Lower leg skin (tissue), 4 donors: Measurements from ENCODE around the gene TACC3. TPM values are rescaled to one million over a fixed set of nuclear protein-coding genes. Genes with fewer than 3 reads are reported as not detected.

Experiments used
- DNase-seq, 2 donors: peaks; one replicate each; pipeline ENCODE4 v3.0.0-alpha.2; 2019; ENCODE audit warnings: low spot score in 2 of 2
- H3K4me3 ChIP-seq: fragments of 200-600 bp; sonication (generic); 2 replicates; pipeline ENCODE4 v1.5.1; 2017; ENCODE audit warnings: mild to moderate bottlenecking, low read depth; ENCODE audit not compliant: poor library complexity, severe bottlenecking
- POLR2A ChIP-seq, 2 donors: fragments of 450-650 bp; IDR thresholded peaks; one replicate each; pipeline ENCODE4 v1.6.1; 2016 to 2017; ENCODE audit warnings: antibody characterized with exemption in 2 of 2, mild to moderate bottlenecking in 1 of 2, moderate library complexity in 1 of 2
- WGBS, 2 donors: methylation state at CpG; one replicate each; pipeline ENCODE4 v1.1.5; 2018; 5-methylcytosine and 5-hydroxymethylcytosine counted together
- intact Hi-C: fragments of 100-400 bp; cut with DNase I; formaldehyde crosslinking; loops from one replicate; pipeline ENCODE4 v1.15.0; 2023; ENCODE audit warnings: low total_unique reads
- total RNA-seq, 4 donors: library from RNA; depleted of rRNA; stranded (reverse); fragments of >200 nt; gene quantifications; one replicate each; pipeline ENCODE4 v1.1.0, GENCODE V29; 2016
- TF ChIP-seq, protein P1 (sequence below), 3 donors: fragments of 450-650 bp; IDR thresholded peaks; one replicate each; pipeline ENCODE4 v1.5.1; 2016; ENCODE audit warnings: antibody characterized with exemption in 3 of 3, mild to moderate bottlenecking in 3 of 3, moderate library complexity in 2 of 3

The TACC3 gene
- total RNA-seq, 4 donors from 2014 or later = 6.1 to 10.0 (median 7.9) TPM

DNA sequence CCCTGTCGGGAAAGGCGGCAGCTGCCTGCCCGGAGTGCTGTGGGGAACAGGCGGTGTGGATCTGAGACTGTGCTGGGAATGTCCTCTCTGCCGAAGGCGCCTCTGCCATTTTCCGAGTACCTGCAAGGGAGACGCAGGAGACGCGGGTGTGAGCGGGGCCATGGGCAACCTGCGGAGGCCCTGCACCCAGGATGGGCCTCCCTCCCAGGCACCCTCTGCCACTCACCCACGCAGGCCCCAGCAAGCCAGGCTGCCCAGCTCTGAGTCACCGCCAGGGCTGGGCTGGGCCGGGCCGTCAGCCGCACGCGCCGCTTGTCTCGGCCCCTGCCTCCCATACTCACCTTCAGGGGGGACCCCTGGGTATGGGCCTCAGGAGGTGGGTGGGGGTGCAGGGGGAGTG lies 68.2 kb downstream of the TACC3 start:
- intact Hi-C loops = no loop called here
- 34 to 69% methylated on average over 16 to 21 of the region's 21 CpGs for WGBS, 2 donors
- H3K4me3 ChIP-seq = no peak overlapping the region
- TF ChIP-seq POLR2A (IDR thresholded peaks at IDR 0.05) = no peak
- TF ChIP-seq, protein P1, sequence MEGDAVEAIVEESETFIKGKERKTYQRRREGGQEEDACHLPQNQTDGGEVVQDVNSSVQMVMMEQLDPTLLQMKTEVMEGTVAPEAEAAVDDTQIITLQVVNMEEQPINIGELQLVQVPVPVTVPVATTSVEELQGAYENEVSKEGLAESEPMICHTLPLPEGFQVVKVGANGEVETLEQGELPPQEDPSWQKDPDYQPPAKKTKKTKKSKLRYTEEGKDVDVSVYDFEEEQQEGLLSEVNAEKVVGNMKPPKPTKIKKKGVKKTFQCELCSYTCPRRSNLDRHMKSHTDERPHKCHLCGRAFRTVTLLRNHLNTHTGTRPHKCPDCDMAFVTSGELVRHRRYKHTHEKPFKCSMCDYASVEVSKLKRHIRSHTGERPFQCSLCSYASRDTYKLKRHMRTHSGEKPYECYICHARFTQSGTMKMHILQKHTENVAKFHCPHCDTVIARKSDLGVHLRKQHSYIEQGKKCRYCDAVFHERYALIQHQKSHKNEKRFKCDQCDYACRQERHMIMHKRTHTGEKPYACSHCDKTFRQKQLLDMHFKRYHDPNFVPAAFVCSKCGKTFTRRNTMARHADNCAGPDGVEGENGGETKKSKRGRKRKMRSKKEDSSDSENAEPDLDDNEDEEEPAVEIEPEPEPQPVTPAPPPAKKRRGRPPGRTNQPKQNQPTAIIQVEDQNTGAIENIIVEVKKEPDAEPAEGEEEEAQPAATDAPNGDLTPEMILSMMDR (IDR thresholded peaks at IDR 0.05) = no peak
- no peak for DNase-seq

- no peak for DNase-seq
- TF ChIP-seq POLR2A (IDR thresholded peaks at IDR 0.05) = no peak
- TF ChIP-seq, protein P1 (IDR thresholded peaks at IDR 0.05) = no peak
- no peak overlapping the region for H3K4me3 ChIP-seq
- intact Hi-C loops = no loop called here
- 52 to 61% methylated on average over 10 of the region's 10 CpGs for WGBS, 2 donors
Measured at GRCh38 chr4:1790005-1790404, 68.7 kb downstream of the TACC3 start.

- no peak for DNase-seq
- WGBS, 2 donors = 59 to 63% methylated on average over 7 to 27 of the region's 29 CpGs
- TF ChIP-seq, protein P1 (IDR thresholded peaks at IDR 0.05) = no peak
- no peak for TF ChIP-seq POLR2A (IDR thresholded peaks at IDR 0.05)
- intact Hi-C loops = no loop called here
- H3K4me3 ChIP-seq = no peak overlapping the region
Measured at GRCh38 chr4:1792158-1792831, 71.0 kb downstream of the TACC3 start.

DNA sequence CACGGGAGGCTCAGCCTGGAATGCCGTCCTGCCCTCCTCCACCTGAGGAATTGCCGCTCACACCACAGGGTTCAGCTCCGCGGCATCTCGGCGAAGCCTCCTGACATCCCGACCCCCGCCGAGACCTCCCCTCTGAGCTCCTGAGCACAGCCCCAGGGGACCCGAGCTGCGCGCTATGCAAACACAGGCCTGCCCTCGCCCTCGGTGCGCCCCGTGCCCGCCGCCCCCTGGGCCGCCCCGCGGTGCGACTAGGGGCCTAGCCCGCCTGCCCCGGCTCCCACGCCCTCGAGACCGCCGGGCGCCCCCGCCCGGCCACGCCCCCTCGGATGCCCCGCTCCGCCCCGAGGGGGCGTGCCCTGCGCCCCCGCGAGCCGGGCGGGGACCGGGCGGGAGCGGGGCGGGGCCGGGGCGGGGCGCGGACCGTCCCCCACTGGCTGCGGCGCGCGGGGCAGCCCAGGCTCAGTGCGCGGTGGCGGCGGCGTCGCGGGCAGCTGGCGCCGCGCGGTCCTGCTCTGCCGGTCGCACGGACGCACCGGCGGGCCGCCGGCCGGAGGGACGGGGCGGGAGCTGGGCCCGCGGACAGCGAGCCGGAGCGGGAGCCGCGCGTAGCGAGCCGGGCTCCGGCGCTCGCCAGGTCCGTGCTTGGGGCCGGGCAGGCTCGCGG lies 71.6 kb downstream of the TACC3 start, which contains the start of gene FGFR3:
Gene FGFR3, plus strand, starts transcription at position 462 of the 664 bp plus-strand sequence. CDS start 642 bp downstream, outside the sequence.
- intact Hi-C loops = no loop called here
- 2% methylated on average over 34 of the region's 95 CpGs; no CpG with 5 or more reads in 1 of the 2 donors for WGBS, 2 donors
- H3K4me3 ChIP-seq = peak within 1 kb of the TSS; percentile 23
- TF ChIP-seq POLR2A (IDR thresholded peaks at IDR 0.05) = no peak
- TF ChIP-seq, protein P1 (IDR thresholded peaks at IDR 0.05) = no peak
- DNase-seq = no peak

DNA sequence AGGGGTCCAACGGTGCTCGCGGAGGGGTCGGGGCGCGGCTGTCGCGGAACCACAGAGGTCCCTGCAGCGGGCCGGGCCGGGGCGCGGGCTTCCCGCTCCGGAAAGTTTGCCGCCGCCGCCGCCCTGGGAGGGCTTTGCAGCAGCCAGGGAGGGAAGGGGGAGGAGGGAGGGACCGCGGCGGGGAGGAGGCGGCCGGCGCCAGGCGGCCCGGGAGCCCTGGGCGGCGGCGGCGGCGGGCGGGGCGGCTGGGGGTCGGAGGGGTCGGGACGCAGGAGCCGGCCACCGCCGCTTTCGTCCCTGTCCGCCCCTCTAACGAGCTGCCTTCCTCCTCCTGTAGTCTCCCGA lies 72.1 kb downstream of the TACC3 start:
- intact Hi-C loops = no loop called here
- TF ChIP-seq, protein P1 (IDR thresholded peaks at IDR 0.05) = no peak
- TF ChIP-seq POLR2A (IDR thresholded peaks at IDR 0.05) = no peak
- WGBS, 2 donors = 0% methylated on average over 19 of the region's 44 CpGs; no CpG with 5 or more reads in 1 of the 2 donors
- H3K4me3 ChIP-seq = peak overlapping the region; percentile 23
- no peak for DNase-seq
